Astrocyte of the cerebellum (primary cell): ENCODE results near the gene SRSF4.

Source experiments
- DNase-seq: peaks from one replicate; pipeline ENCODE4 v3.0.0-alpha.2; 2011; ENCODE audit warnings: low read depth
- H3K4me3 ChIP-seq: 2 replicates; pipeline ENCODE4 v1.5.1; 2011; ENCODE audit warnings: mild to moderate bottlenecking, low read depth, low read length, moderate library complexity
- in situ Hi-C: cut with HindIII; loops from 2 replicates; pipeline ENCODE4 v1.10.0; 2017; ENCODE audit warnings: low sequenced_read_pairs
- TF ChIP-seq, protein P1 (sequence below): IDR thresholded peaks from 2 replicates; pipeline ENCODE4 v1.5.1; 2012; ENCODE audit warnings: low read length, low read depth, moderate library complexity, mild to moderate bottlenecking; ENCODE audit errors: missing control alignments

The SRSF4 gene

GRCh38 chr1:29169976-29170375 lies 11.7 kb downstream of the SRSF4 start:
- DNase-seq, result no peak
- no peak overlapping the region for H3K4me3 ChIP-seq
- TF ChIP-seq, protein P1, sequence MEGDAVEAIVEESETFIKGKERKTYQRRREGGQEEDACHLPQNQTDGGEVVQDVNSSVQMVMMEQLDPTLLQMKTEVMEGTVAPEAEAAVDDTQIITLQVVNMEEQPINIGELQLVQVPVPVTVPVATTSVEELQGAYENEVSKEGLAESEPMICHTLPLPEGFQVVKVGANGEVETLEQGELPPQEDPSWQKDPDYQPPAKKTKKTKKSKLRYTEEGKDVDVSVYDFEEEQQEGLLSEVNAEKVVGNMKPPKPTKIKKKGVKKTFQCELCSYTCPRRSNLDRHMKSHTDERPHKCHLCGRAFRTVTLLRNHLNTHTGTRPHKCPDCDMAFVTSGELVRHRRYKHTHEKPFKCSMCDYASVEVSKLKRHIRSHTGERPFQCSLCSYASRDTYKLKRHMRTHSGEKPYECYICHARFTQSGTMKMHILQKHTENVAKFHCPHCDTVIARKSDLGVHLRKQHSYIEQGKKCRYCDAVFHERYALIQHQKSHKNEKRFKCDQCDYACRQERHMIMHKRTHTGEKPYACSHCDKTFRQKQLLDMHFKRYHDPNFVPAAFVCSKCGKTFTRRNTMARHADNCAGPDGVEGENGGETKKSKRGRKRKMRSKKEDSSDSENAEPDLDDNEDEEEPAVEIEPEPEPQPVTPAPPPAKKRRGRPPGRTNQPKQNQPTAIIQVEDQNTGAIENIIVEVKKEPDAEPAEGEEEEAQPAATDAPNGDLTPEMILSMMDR, result no peak
- in situ Hi-C loops, result loop anchor here (10.0 kb wide), 1 partner anchor 65 kb away; no protein-coding TSS in a partner anchor

GRCh38 chr1:29167904-29168303 lies 13.8 kb downstream of the SRSF4 start:
- no peak for DNase-seq
- no peak overlapping the region for H3K4me3 ChIP-seq
- in situ Hi-C loops, result loop anchor here (10.0 kb wide), 1 partner anchor 63 kb away; no protein-coding TSS in a partner anchor
- TF ChIP-seq, protein P1, result no peak

DNA sequence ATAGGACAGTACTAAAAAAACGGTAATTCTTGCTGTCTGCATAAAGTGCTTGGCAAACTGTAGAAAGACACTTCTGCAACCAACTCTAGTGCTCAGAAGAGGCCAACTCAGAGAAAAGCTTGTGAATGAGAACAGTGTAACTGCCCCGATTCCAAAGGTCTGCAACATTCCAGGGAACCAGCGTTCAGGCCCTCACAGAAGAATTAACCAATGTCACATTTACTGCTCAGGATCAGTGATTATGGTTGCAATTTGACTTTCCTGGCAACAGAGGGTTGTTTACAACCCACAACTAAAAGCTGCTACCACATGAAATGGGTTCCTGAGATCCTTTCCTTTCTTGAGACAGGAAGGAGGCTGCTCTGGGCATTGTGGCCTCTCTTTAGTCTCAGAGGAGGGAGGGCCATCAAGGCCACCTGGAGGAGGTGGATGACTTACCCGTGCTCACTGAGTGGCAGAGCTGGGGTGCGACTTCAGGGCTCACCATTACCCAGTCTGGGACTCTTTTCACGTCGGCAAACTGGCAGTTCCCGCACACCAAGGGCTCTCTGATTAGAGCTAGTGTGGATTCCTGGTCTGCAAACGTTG lies 15.3 kb downstream of the SRSF4 start:
- H3K4me3 ChIP-seq, result no peak overlapping the region
- DNase-seq, result no peak
- TF ChIP-seq, protein P1, result no peak
- in situ Hi-C loops, result loop anchor here (10.0 kb wide), 1 partner anchor 62 kb away; no protein-coding TSS in a partner anchor

- TF ChIP-seq, protein P1, result no peak
- DNase-seq, result no peak
- in situ Hi-C loops, result loop anchor here (10.0 kb wide), 1 partner anchor 60 kb away; no protein-coding TSS in a partner anchor
- no peak overlapping the region for H3K4me3 ChIP-seq
Measured at GRCh38 chr1:29164588-29164987, 17.1 kb downstream of the SRSF4 start.

GRCh38 chr1:29162476-29163138 lies 19.1 kb downstream of the SRSF4 start:
- DNase-seq, result no peak
- in situ Hi-C loops, result loop anchor here (10.0 kb wide), 1 partner anchor 58 kb away; no protein-coding TSS in a partner anchor
- TF ChIP-seq, protein P1, result no peak
- no peak overlapping the region for H3K4me3 ChIP-seq

DNA sequence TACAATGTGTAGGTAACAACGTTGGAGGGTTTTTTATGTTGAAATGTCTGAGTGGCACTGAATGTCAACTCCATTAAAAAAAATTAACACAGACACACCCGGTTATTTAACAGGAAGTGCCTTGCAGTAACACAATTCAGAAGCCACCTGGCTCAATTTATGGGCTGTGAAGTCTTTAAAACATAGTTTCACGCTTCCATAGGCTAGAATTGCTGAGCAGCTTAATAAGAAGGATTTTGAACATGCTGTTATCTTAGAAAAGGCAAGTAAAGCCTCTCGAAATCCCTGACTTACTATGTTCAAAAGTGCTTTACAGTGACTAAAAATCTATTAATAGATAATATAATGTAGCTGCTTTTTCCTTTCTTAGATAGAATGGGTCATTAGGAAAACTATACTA lies 19.7 kb downstream of the SRSF4 start:
- in situ Hi-C loops, result loop anchor here (10.0 kb wide), 1 partner anchor 57 kb away; no protein-coding TSS in a partner anchor

More for the DNA sequence above, 19.7 kb downstream of the SRSF4 start:
- no peak for DNase-seq
- no peak overlapping the region for H3K4me3 ChIP-seq
- TF ChIP-seq, protein P1, result no peak
